GM23338 (cell line): ENCODE data around the gene AADAT. TPM values are rescaled to one million over a fixed set of nuclear protein-coding genes. Genes with fewer than 3 reads are reported as not detected.

Source experiments
- ATAC-seq: fragments of 200-7000 bp; cut with Tn5 transposase; 3 replicates; pipeline ENCODE4 v1.9.1; 2020
- DNase-seq: peaks from one replicate; pipeline ENCODE4 v3.0.0-alpha.2; 2015; ENCODE audit warnings: low spot score
- H2AFZ ChIP-seq: fragments of 200-600 bp; sonication (generic); 2 replicates; pipeline ENCODE4 v1.8.0; 2016; ENCODE audit warnings: antibody characterized with exemption, mild to moderate bottlenecking, moderate library complexity
- H3F3A ChIP-seq: fragments of 200-600 bp; sonication (generic); replicated peaks from 2 replicates; pipeline ENCODE4 v1.8.0; 2017; ENCODE audit warnings: antibody characterized with exemption, mixed run types, low read depth
- H3K27ac ChIP-seq: fragments of 200-600 bp; sonication (generic); 2 replicates; pipeline ENCODE4 v1.6.1; 2016; ENCODE audit warnings: low read depth
- H3K27me3 ChIP-seq: fragments of 200-600 bp; sonication (generic); 2 replicates; pipeline ENCODE4 v1.8.0; 2016; ENCODE audit warnings: mild to moderate bottlenecking, mixed run types, moderate library complexity; ENCODE audit not compliant: insufficient read depth
- H3K36me3 ChIP-seq: fragments of 200-600 bp; sonication (generic); 2 replicates; pipeline ENCODE4 v1.8.0; 2016; ENCODE audit warnings: mild to moderate bottlenecking; ENCODE audit not compliant: insufficient read depth
- H3K4me1 ChIP-seq: fragments of 200-600 bp; sonication (generic); 2 replicates; pipeline ENCODE4 v1.8.0; 2016; ENCODE audit warnings: mild to moderate bottlenecking, moderate library complexity; ENCODE audit not compliant: insufficient read depth
- H3K4me2 ChIP-seq: fragments of 200-600 bp; sonication (generic); 2 replicates; pipeline ENCODE4 v1.7.1; 2017; ENCODE audit warnings: mixed run types
- H3K4me3 ChIP-seq: fragments of 200-600 bp; sonication (generic); 2 replicates; pipeline ENCODE4 v1.6.1; 2016; ENCODE audit warnings: mixed run types
- H3K79me2 ChIP-seq: fragments of 200-600 bp; sonication (generic); replicated peaks from 2 replicates; pipeline ENCODE4 v1.8.0; 2017; ENCODE audit warnings: mild to moderate bottlenecking; ENCODE audit not compliant: insufficient read depth
- H3K9me2 ChIP-seq: fragments of 200-600 bp; sonication (generic); 2 replicates; pipeline ENCODE4 v1.8.0; 2017; ENCODE audit not compliant: insufficient read depth
- H4K20me1 ChIP-seq: fragments of 200-600 bp; sonication (generic); replicated peaks from 2 replicates; pipeline ENCODE4 v1.8.0; 2017; ENCODE audit warnings: mild to moderate bottlenecking; ENCODE audit not compliant: insufficient read depth
- H3K27ac Mint-ChIP-seq: 2 replicates; pipeline ENCODE4 v1.8.0; 2020; ENCODE audit warnings: inconsistent platforms, mild to moderate bottlenecking, moderate library complexity, mixed read lengths
- H3K27me3 Mint-ChIP-seq: 3 replicates; pipeline ENCODE4 v1.8.0; 2022; ENCODE audit warnings: low read depth, mild to moderate bottlenecking, moderate library complexity, mixed read lengths, inconsistent platforms; ENCODE audit not compliant: insufficient read depth, poor library complexity
- H3K36me3 Mint-ChIP-seq: 3 replicates; pipeline ENCODE4 v1.8.0; 2021; ENCODE audit warnings: low read depth, mild to moderate bottlenecking, inconsistent platforms, moderate library complexity, mixed read lengths
- H3K4me1 Mint-ChIP-seq: 3 replicates; pipeline ENCODE4 v1.8.0; 2020; ENCODE audit warnings: mild to moderate bottlenecking, inconsistent platforms, mixed read lengths
- H3K4me3 Mint-ChIP-seq: 3 replicates; pipeline ENCODE4 v1.8.0; 2021; ENCODE audit warnings: moderate library complexity, mild to moderate bottlenecking, inconsistent platforms, mixed read lengths
- H3K9me3 Mint-ChIP-seq: 3 replicates; pipeline ENCODE4 v1.8.0; 2020; ENCODE audit warnings: moderate library complexity, mild to moderate bottlenecking, inconsistent platforms, mixed read lengths
- CREB1 ChIP-seq: fragments of 250-450 bp; sonication (Bioruptor Pico); IDR thresholded peaks from 2 replicates; pipeline ENCODE4 v1.5.0; 2020; ENCODE audit warnings: low read depth, mild to moderate bottlenecking, moderate library complexity
- CTCF ChIP-seq, 2 experiments: fragments of 200-600 bp in 1 of 2; sonication (generic) in 1 of 2; conservative IDR thresholded peaks; 2 replicates each; pipeline versions ENCODE4 v1.5.1 to v1.6.1; 2016 to 2017; ENCODE audit warnings: antibody characterized with exemption in 2 of 2, low read depth in 2 of 2, mild to moderate bottlenecking in 2 of 2, moderate library complexity in 1 of 2
- EZH2 ChIP-seq: fragments of 200-600 bp; sonication (generic); IDR thresholded peaks from one replicate; pipeline ENCODE4 v1.8.0; 2017; ENCODE audit warnings: antibody characterized with exemption, mild to moderate bottlenecking, low read depth; ENCODE audit not compliant: unreplicated experiment
- EZH2phosphoT487 ChIP-seq: fragments of 200-600 bp; sonication (generic); IDR thresholded peaks from one replicate; pipeline ENCODE4 v1.8.1; 2018; ENCODE audit warnings: antibody characterized with exemption; ENCODE audit not compliant: unreplicated experiment
- JUNB ChIP-seq: IDR thresholded peaks from one replicate; pipeline ENCODE4 v1.6.1; 2016; ENCODE audit warnings: antibody characterized with exemption; ENCODE audit not compliant: unreplicated experiment
- NANOG ChIP-seq: IDR thresholded peaks from 2 replicates; pipeline ENCODE4 v1.6.1; 2016; ENCODE audit warnings: antibody characterized with exemption, borderline replicate concordance
- POLR2AphosphoS5 ChIP-seq: IDR thresholded peaks from 2 replicates; pipeline ENCODE4 v1.6.1; 2016; ENCODE audit warnings: antibody characterized with exemption, low read depth
- STAT1 ChIP-seq: IDR thresholded peaks from one replicate; pipeline ENCODE4 v1.6.1; 2016; ENCODE audit warnings: antibody characterized with exemption; ENCODE audit not compliant: unreplicated experiment
- ZNF331 ChIP-seq: fragments of 250-450 bp; sonication (Bioruptor Pico); IDR thresholded peaks from 2 replicates; pipeline ENCODE4 v1.5.0; 2020; ENCODE audit warnings: low read depth, mild to moderate bottlenecking, moderate library complexity
- polyA plus RNA-seq: library from polyadenylated mRNA; unstranded; fragments of >200 nt; fragmentation: Nextera tagmentation; extraction: Ambion mirVana; gene quantifications from 2 replicates; pipeline ENCODE4 v1.2.1, GENCODE V29; 2016
- total RNA-seq: library from RNA; depleted of rRNA; stranded (reverse); fragments of >200 nt; shearing (Covaris generic); gene quantifications from 2 replicates; pipeline ENCODE4 v1.2.3, GENCODE V29; 2014
- TF ChIP-seq, protein P1 (sequence below): IDR thresholded peaks from one replicate; pipeline ENCODE4 v1.6.1; 2018; ENCODE audit warnings: antibody characterized with exemption; ENCODE audit not compliant: unreplicated experiment
- TF ChIP-seq, protein P2 (sequence below): fragments of 250-450 bp; sonication (Bioruptor Pico); IDR thresholded peaks from 2 replicates; pipeline ENCODE4 v1.5.0; 2020; ENCODE audit warnings: mild to moderate bottlenecking, moderate library complexity

Gene AADAT
- total and polyA plus RNA-seq, 2 experiments from 2014 or later, result 6.9 to 7.0 TPM

GRCh38 chr4:170049766-170050165 is 40.0 kb downstream of the AADAT start:
- no peak for ATAC-seq
- H3K36me3 ChIP-seq, result no peaks in the 10 kb centered on the region

More at GRCh38 chr4:170049766-170050165, 40.0 kb downstream of the AADAT start:
- peak overlapping the region; percentile 38; the same call in 1 of the 2 replicates for H2AFZ ChIP-seq
- H3K27ac Mint-ChIP-seq, result no peak overlapping the region
- H3K9me3 Mint-ChIP-seq, result peaks cover 17% of the 10 kb centered on the region; the same call in 2 of the 3 replicates
- H3K36me3 Mint-ChIP-seq, result no peaks in the 10 kb centered on the region
- H3K27me3 Mint-ChIP-seq, result no peaks in the 10 kb centered on the region
- DNase-seq, result no peak
- TF ChIP-seq, protein P1, sequence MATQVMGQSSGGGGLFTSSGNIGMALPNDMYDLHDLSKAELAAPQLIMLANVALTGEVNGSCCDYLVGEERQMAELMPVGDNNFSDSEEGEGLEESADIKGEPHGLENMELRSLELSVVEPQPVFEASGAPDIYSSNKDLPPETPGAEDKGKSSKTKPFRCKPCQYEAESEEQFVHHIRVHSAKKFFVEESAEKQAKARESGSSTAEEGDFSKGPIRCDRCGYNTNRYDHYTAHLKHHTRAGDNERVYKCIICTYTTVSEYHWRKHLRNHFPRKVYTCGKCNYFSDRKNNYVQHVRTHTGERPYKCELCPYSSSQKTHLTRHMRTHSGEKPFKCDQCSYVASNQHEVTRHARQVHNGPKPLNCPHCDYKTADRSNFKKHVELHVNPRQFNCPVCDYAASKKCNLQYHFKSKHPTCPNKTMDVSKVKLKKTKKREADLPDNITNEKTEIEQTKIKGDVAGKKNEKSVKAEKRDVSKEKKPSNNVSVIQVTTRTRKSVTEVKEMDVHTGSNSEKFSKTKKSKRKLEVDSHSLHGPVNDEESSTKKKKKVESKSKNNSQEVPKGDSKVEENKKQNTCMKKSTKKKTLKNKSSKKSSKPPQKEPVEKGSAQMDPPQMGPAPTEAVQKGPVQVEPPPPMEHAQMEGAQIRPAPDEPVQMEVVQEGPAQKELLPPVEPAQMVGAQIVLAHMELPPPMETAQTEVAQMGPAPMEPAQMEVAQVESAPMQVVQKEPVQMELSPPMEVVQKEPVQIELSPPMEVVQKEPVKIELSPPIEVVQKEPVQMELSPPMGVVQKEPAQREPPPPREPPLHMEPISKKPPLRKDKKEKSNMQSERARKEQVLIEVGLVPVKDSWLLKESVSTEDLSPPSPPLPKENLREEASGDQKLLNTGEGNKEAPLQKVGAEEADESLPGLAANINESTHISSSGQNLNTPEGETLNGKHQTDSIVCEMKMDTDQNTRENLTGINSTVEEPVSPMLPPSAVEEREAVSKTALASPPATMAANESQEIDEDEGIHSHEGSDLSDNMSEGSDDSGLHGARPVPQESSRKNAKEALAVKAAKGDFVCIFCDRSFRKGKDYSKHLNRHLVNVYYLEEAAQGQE, result no peak
- TF ChIP-seq EZH2 (no peak), JUNB (no peak), EZH2phosphoT487 (no peak), POLR2AphosphoS5 (no peak), CTCF (conservative IDR thresholded peaks at IDR 0.05; ENCODE audit: low read depth in 2 of 2) (no peak), ZNF331 (no peak), STAT1 (no peak), NANOG (no peak), CREB1 (CRISPR knock-in tag) (no peak)
- TF ChIP-seq, protein P2, sequence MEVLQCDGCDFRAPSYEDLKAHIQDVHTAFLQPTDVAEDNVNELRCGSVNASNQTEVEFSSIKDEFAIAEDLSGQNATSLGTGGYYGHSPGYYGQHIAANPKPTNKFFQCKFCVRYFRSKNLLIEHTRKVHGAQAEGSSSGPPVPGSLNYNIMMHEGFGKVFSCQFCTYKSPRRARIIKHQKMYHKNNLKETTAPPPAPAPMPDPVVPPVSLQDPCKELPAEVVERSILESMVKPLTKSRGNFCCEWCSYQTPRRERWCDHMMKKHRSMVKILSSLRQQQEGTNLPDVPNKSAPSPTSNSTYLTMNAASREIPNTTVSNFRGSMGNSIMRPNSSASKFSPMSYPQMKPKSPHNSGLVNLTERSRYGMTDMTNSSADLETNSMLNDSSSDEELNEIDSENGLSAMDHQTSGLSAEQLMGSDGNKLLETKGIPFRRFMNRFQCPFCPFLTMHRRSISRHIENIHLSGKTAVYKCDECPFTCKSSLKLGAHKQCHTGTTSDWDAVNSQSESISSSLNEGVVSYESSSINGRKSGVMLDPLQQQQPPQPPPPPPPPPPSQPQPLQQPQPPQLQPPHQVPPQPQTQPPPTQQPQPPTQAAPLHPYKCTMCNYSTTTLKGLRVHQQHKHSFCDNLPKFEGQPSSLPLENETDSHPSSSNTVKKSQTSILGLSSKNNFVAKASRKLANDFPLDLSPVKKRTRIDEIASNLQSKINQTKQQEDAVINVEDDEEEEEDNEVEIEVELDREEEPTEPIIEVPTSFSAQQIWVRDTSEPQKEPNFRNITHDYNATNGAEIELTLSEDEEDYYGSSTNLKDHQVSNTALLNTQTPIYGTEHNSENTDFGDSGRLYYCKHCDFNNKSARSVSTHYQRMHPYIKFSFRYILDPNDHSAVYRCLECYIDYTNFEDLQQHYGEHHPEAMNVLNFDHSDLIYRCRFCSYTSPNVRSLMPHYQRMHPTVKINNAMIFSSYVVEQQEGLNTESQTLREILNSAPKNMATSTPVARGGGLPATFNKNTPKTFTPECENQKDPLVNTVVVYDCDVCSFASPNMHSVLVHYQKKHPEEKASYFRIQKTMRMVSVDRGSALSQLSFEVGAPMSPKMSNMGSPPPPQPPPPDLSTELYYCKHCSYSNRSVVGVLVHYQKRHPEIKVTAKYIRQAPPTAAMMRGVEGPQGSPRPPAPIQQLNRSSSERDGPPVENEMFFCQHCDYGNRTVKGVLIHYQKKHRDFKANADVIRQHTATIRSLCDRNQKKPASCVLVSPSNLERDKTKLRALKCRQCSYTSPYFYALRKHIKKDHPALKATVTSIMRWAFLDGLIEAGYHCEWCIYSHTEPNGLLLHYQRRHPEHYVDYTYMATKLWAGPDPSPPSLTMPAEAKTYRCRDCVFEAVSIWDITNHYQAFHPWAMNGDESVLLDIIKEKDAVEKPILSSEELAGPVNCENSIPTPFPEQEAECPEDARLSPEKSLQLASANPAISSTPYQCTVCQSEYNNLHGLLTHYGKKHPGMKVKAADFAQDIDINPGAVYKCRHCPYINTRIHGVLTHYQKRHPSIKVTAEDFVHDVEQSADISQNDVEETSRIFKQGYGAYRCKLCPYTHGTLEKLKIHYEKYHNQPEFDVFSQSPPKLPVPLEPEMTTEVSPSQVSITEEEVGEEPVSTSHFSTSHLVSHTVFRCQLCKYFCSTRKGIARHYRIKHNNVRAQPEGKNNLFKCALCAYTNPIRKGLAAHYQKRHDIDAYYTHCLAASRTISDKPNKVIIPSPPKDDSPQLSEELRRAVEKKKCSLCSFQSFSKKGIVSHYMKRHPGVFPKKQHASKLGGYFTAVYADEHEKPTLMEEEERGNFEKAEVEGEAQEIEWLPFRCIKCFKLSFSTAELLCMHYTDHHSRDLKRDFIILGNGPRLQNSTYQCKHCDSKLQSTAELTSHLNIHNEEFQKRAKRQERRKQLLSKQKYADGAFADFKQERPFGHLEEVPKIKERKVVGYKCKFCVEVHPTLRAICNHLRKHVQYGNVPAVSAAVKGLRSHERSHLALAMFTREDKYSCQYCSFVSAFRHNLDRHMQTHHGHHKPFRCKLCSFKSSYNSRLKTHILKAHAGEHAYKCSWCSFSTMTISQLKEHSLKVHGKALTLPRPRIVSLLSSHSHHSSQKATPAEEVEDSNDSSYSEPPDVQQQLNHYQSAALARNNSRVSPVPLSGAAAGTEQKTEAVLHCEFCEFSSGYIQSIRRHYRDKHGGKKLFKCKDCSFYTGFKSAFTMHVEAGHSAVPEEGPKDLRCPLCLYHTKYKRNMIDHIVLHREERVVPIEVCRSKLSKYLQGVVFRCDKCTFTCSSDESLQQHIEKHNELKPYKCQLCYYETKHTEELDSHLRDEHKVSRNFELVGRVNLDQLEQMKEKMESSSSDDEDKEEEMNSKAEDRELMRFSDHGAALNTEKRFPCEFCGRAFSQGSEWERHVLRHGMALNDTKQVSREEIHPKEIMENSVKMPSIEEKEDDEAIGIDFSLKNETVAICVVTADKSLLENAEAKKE (CRISPR knock-in tag), result no peak
- H3K4me3 Mint-ChIP-seq, result no peak overlapping the region
- H3K27me3 ChIP-seq, result no peaks in the 10 kb centered on the region
- no peak overlapping the region for H3K27ac ChIP-seq
- H3F3A ChIP-seq, result no peaks in the 10 kb centered on the region
- no peaks in the 10 kb centered on the region; the same call in 1 of the 2 replicates for H3K9me2 ChIP-seq
- no peaks in the 10 kb centered on the region for H4K20me1 ChIP-seq
- H3K4me1 Mint-ChIP-seq, result no peaks in the 10 kb centered on the region; the same call in 2 of the 3 replicates
- no peaks in the 10 kb centered on the region for H3K79me2 ChIP-seq
- no peaks in the 10 kb centered on the region for H3K4me1 ChIP-seq
- H3K4me2 ChIP-seq, result no peak overlapping the region
- no peak overlapping the region for H3K4me3 ChIP-seq
